HCT116 (cell line): Measurements from ENCODE around the gene NSG1.

Experiments
- CTCF ChIP-seq, 3 experiments: fragments of 200-600 bp in 1 of 3; sonication (generic) in 1 of 3; IDR thresholded peaks in 2 of 3; conservative IDR thresholded peaks in 1 of 3; 2 replicates each; pipeline ENCODE4 v1.5.1; 2012 to 2017; ENCODE audit warnings: low read depth in 2 of 3, low read length in 2 of 3, antibody characterized with exemption in 1 of 3, borderline replicate concordance in 1 of 3, control low read depth in 1 of 3, mild to moderate bottlenecking in 1 of 3, mixed read lengths in 1 of 3, mixed run types in 1 of 3, moderate library complexity in 1 of 3; ENCODE audit not compliant: insufficient read depth in 1 of 3
- POLR2A ChIP-seq: IDR thresholded peaks from 2 replicates; pipeline ENCODE4 v1.7.0; 2011; ENCODE audit warnings: borderline replicate concordance; ENCODE audit not compliant: insufficient read depth, insufficient read length; ENCODE audit errors: extremely low read depth
- REST ChIP-seq: IDR thresholded peaks from 2 replicates; pipeline ENCODE4 v1.6.1; 2012; ENCODE audit warnings: low read depth

GRCh38 chr4:4364486-4365208 is 22.3 kb upstream of the NSG1 start:
- TF ChIP-seq POLR2A = no peak
- TF ChIP-seq CTCF (IDR thresholded peaks at IDR 0.05 in 2 of 3, conservative IDR thresholded peaks at IDR 0.05 in 1 of 3; ENCODE audit: borderline replicate concordance in 1 of 3, insufficient read depth in 1 of 3, low read depth in 2 of 3, low read length in 2 of 3) = no peak
- TF ChIP-seq REST = no peak
